Chondrocyte (in vitro differentiated cells): ENCODE data around the gene RAB26. TPM values are rescaled to one million over a fixed set of nuclear protein-coding genes. Genes with fewer than 3 reads are reported as not detected.

Experiments used
- DNase-seq: peaks from one replicate; pipeline ENCODE4 v3.0.0; 2021; ENCODE audit warnings: mixed read lengths, low spot score
- H3K27ac Mint-ChIP-seq: one replicate; pipeline ENCODE4 v1.8.0; 2021; ENCODE audit warnings: mild to moderate bottlenecking, moderate library complexity, mixed read lengths; ENCODE audit not compliant: unreplicated experiment
- H3K27me3 Mint-ChIP-seq: 2 replicates; pipeline ENCODE4 v1.8.0; 2021; ENCODE audit warnings: low read depth, mixed read lengths
- H3K36me3 Mint-ChIP-seq: 2 replicates; pipeline ENCODE4 v1.8.0; 2021; ENCODE audit warnings: low read depth, mixed read lengths
- H3K4me1 Mint-ChIP-seq: 2 replicates; pipeline ENCODE4 v1.8.0; 2021; ENCODE audit warnings: low read depth, mild to moderate bottlenecking, mixed read lengths
- H3K4me3 Mint-ChIP-seq: one replicate; pipeline ENCODE4 v1.8.0; 2021; ENCODE audit warnings: mild to moderate bottlenecking, moderate library complexity, mixed read lengths; ENCODE audit not compliant: unreplicated experiment
- H3K9me3 Mint-ChIP-seq: 2 replicates; pipeline ENCODE4 v1.8.0; 2021; ENCODE audit warnings: low read depth, mixed read lengths
- CTCF ChIP-seq: fragments of 200-600 bp; sonication (generic); IDR thresholded peaks from 2 replicates; pipeline ENCODE4 v1.5.0; 2021; ENCODE audit warnings: antibody characterized with exemption, mild to moderate bottlenecking, moderate library complexity
- total RNA-seq: library from RNA; stranded (reverse); gene quantifications from 3 replicates; pipeline ENCODE4 v1.2.1, GENCODE V29; 2021

Gene RAB26
- total RNA-seq, 1 donor from 2014 or later: 0.80 TPM

GRCh38 chr16:2150418-2151187 is 2.2 kb downstream of the RAB26 start:
- Mint-ChIP-seq H3K4me3 (peak overlapping the region; percentile 21), H3K27ac (peak overlapping the region; percentile 81)
- DNase-seq: no peak

GRCh38 chr16:2151188-2152091 is 3.0 kb downstream of the RAB26 start:
- no peak for TF ChIP-seq CTCF
- Mint-ChIP-seq H3K4me1 (peaks cover 62% of the 10 kb centered on the region), H3K36me3 (peaks cover 3% of the 10 kb centered on the region), H3K27ac (peak overlapping the region; percentile 81), H3K4me3 (peak overlapping the region; percentile 79), H3K9me3 (no peaks in the 10 kb centered on the region), H3K27me3 (no peaks in the 10 kb centered on the region)
- DNase-seq: no peak

More at GRCh38 chr16:2150418-2151187, 2.2 kb downstream of the RAB26 start:
- peaks cover 59% of the 10 kb centered on the region for H3K4me1 Mint-ChIP-seq
- no peaks in the 10 kb centered on the region for H3K27me3 Mint-ChIP-seq
- peaks cover 3% of the 10 kb centered on the region for H3K36me3 Mint-ChIP-seq
- TF ChIP-seq CTCF: no peak
- no peaks in the 10 kb centered on the region for H3K9me3 Mint-ChIP-seq

GRCh38 chr16:2152695-2153506 is 4.5 kb downstream of the RAB26 start:
- Mint-ChIP-seq H3K27me3 (no peaks in the 10 kb centered on the region), H3K36me3 (peaks cover 3% of the 10 kb centered on the region), H3K4me1 (peaks cover 75% of the 10 kb centered on the region), H3K27ac (peak overlapping the region; percentile 79), H3K9me3 (no peaks in the 10 kb centered on the region), H3K4me3 (peak overlapping the region; percentile 79)
- TF ChIP-seq CTCF: no peak
- no peak for DNase-seq

GRCh38 chr16:2154533-2155090 is 6.2 kb downstream of the RAB26 start:
- Mint-ChIP-seq H3K4me3 (peak overlapping the region; percentile 79), H3K36me3 (peaks cover 3% of the 10 kb centered on the region), H3K9me3 (no peaks in the 10 kb centered on the region), H3K27me3 (no peaks in the 10 kb centered on the region), H3K4me1 (peaks cover 81% of the 10 kb centered on the region), H3K27ac (peak overlapping the region; percentile 64)
- TF ChIP-seq CTCF: no peak
- DNase-seq: no peak
